K562 (cell line): Measurements from ENCODE around the gene SERTAD3. TPM values are rescaled to one million over a fixed set of nuclear protein-coding genes. Genes with fewer than 3 reads are reported as not detected.

ENCODE experiments used
- BACH1 ChIP-seq: fragments of 200-800 bp; sonication (Bioruptor generic); IDR thresholded peaks from 2 replicates; pipeline ENCODE4 v1.6.1; 2016; ENCODE audit warnings: missing genetic modification characterization, missing compliant biosample characterization
- BDP1 ChIP-seq: IDR thresholded peaks from 3 replicates; pipeline ENCODE4 v1.6.1; 2011; ENCODE audit not compliant: insufficient read length, insufficient read depth
- BMI1 ChIP-seq: fragments of 150-350 bp; IDR thresholded peaks from 2 replicates; pipeline ENCODE4 v1.6.1; 2014; ENCODE audit warnings: low read length
- CBX3 ChIP-seq, 2 experiments: IDR thresholded peaks; 1 replicate in 1 of 2; 2 replicates in 1 of 2; pipeline ENCODE4 v1.6.1; 2012; ENCODE audit warnings: inconsistent platforms in 2 of 2, low read length in 2 of 2, borderline replicate concordance in 1 of 2, control low read depth in 1 of 2
- CEBPB ChIP-seq: fragments of 450-650 bp; IDR thresholded peaks from 2 replicates; pipeline ENCODE4 v1.6.1; 2016; ENCODE audit warnings: missing genetic modification characterization, missing compliant biosample characterization
- DDX20 ChIP-seq: fragments of 450-650 bp; IDR thresholded peaks from 2 replicates; pipeline ENCODE4 v1.6.1; 2016; ENCODE audit warnings: missing genetic modification characterization, low read depth, mild to moderate bottlenecking, missing compliant biosample characterization, moderate library complexity
- EHMT2 ChIP-seq: fragments of 450-650 bp; IDR thresholded peaks from 2 replicates; pipeline ENCODE4 v1.6.1; 2018; ENCODE audit warnings: antibody characterized with exemption
- GTF2E2 ChIP-seq: fragments of 200-800 bp; sonication (Bioruptor generic); IDR thresholded peaks from 2 replicates; pipeline ENCODE4 v1.6.1; 2016; ENCODE audit warnings: missing genetic modification characterization, missing compliant biosample characterization
- HMG20A ChIP-seq: fragments of 450-650 bp; formaldehyde crosslinking; conservative IDR thresholded peaks from 2 replicates; pipeline ENCODE4 v1.4.0; 2020; ENCODE audit warnings: mild to moderate bottlenecking, mixed read lengths
- HSF4 ChIP-seq: fragments of 250-450 bp; sonication (Bioruptor Pico); IDR thresholded peaks from 2 replicates; pipeline ENCODE4 v2.1.2; 2022; ENCODE audit warnings: mild to moderate bottlenecking, moderate library complexity, borderline replicate concordance
- JUND ChIP-seq, 2 experiments: IDR thresholded peaks; 2 replicates in 1 of 2; 3 replicates in 1 of 2; pipeline ENCODE4 v1.6.1; 2011; ENCODE audit warnings: borderline replicate concordance in 2 of 2, low read depth in 2 of 2, low read length in 2 of 2, improper control_type of control experiment in 1 of 2, missing biosample characterization in 1 of 2, missing genetic modification characterization in 1 of 2, missing genetic modification reagents in 1 of 2
- MEIS2 ChIP-seq: fragments of 450-650 bp; IDR thresholded peaks from 2 replicates; pipeline ENCODE4 v1.6.1; 2014; ENCODE audit warnings: mild to moderate bottlenecking; ENCODE audit not compliant: partially characterized antibody
- MLX ChIP-seq, 2 experiments: fragments of 450-650 bp in 1 of 2; sonication (generic) in 1 of 2; formaldehyde crosslinking; conservative IDR thresholded peaks; 2 replicates each; pipeline versions ENCODE4 v1.4.0 to v1.8.1; 2020 to 2022; ENCODE audit warnings: mild to moderate bottlenecking in 1 of 2, missing genetic modification reagents in 1 of 2
- MTA3 ChIP-seq: fragments of 450-650 bp; formaldehyde crosslinking; IDR thresholded peaks from 2 replicates; pipeline ENCODE4 v1.6.1; 2017; ENCODE audit warnings: mild to moderate bottlenecking, borderline replicate concordance
- MYC ChIP-seq, 2 experiments: fragments of 250-450 bp in 1 of 2; sonication (Bioruptor Pico) in 1 of 2; IDR thresholded peaks; 2 replicates each; pipeline versions ENCODE4 v1.5.1 to v1.6.1; 2012 to 2021; ENCODE audit warnings: low read depth in 2 of 2, borderline replicate concordance in 1 of 2, improper control_type of control experiment in 1 of 2, low read length in 1 of 2, mild to moderate bottlenecking in 1 of 2, moderate library complexity in 1 of 2
- NCOA1 ChIP-seq: fragments of 450-650 bp; IDR thresholded peaks from 2 replicates; pipeline ENCODE4 v1.6.1; 2016; ENCODE audit warnings: low read depth
- NFIX ChIP-seq: fragments of 250-450 bp; sonication (Bioruptor Pico); IDR thresholded peaks from 2 replicates; pipeline ENCODE4 v1.4.0; 2020; ENCODE audit warnings: low read depth, mild to moderate bottlenecking, moderate library complexity
- PHB2 ChIP-seq: fragments of 450-650 bp; IDR thresholded peaks from 2 replicates; pipeline ENCODE4 v1.6.1; 2017; ENCODE audit warnings: low read depth
- POLR2G ChIP-seq: fragments of 200-400 bp; formaldehyde crosslinking; IDR thresholded peaks from 2 replicates; pipeline ENCODE4 v1.6.1; 2017; ENCODE audit warnings: low read depth, mild to moderate bottlenecking, antibody characterized with exemption, low read length, moderate library complexity
- PTTG1 ChIP-seq: fragments of 450-650 bp; IDR thresholded peaks from 2 replicates; pipeline ENCODE4 v1.6.1; 2016; ENCODE audit warnings: low read depth, mild to moderate bottlenecking, missing genetic modification characterization, missing compliant biosample characterization
- SMAD4 ChIP-seq: fragments of 250-450 bp; sonication (Bioruptor Pico); conservative IDR thresholded peaks from 2 replicates; pipeline ENCODE4 v1.8.0; 2021; ENCODE audit warnings: inconsistent platforms, mild to moderate bottlenecking, moderate library complexity
- SNAPC5 ChIP-seq: fragments of 250-450 bp; sonication (Bioruptor Pico); IDR thresholded peaks from 2 replicates; pipeline ENCODE4 v1.8.0; 2021; ENCODE audit warnings: moderate library complexity, mild to moderate bottlenecking, inconsistent platforms
- SRSF9 ChIP-seq: fragments of 200-400 bp; formaldehyde crosslinking; IDR thresholded peaks from 2 replicates; pipeline ENCODE4 v1.6.1; 2017; ENCODE audit warnings: low read depth, low read length, borderline replicate concordance
- U2AF1 ChIP-seq: fragments of 200-400 bp; formaldehyde crosslinking; optimal IDR thresholded peaks from 2 replicates; pipeline ENCODE3; 2017; ENCODE audit warnings: mild to moderate bottlenecking, low read depth, low read length, moderate library complexity
- ZNF12 ChIP-seq: sonication (generic); formaldehyde crosslinking; IDR thresholded peaks from 2 replicates; pipeline ENCODE4 v1.4.0; 2020; ENCODE audit warnings: mild to moderate bottlenecking, missing genetic modification reagents
- ZNF121 ChIP-seq: sonication (generic); formaldehyde crosslinking; conservative IDR thresholded peaks from 2 replicates; pipeline ENCODE4 v1.8.0; 2022; ENCODE audit warnings: missing genetic modification reagents
- ZNF311 ChIP-seq: fragments of 250-450 bp; sonication (Bioruptor Pico); IDR thresholded peaks from 2 replicates; pipeline ENCODE4 v1.4.0; 2020; ENCODE audit warnings: mild to moderate bottlenecking, moderate library complexity
- ZNF583 ChIP-seq: fragments of 250-450 bp; sonication (Bioruptor Pico); IDR thresholded peaks from 2 replicates; pipeline ENCODE4 v1.4.0; 2020
- ZNF717 ChIP-seq: fragments of 250-450 bp; sonication (Bioruptor Pico); IDR thresholded peaks from 2 replicates; pipeline ENCODE4 v1.5.0; 2021
- polyA plus RNA-seq, 8 experiments: library from polyadenylated mRNA; depleted of rRNA in 4 of 8; stranded (reverse) in 5 of 8; unstranded in 3 of 8; fragments of >200 nt; fragmentation: Nextera tagmentation in 2 of 8; fragmentation: Illumina TruSeq in 1 of 8; extraction: Ambion mirVana in 2 of 8; extraction: Trizol in 1 of 8; gene quantifications; 2 replicates each; pipeline versions ENCODE4 v1.2.1 to v1.2.3, GENCODE V29; 2011 to 2014; ENCODE audit warnings: inconsistent platforms in 1 of 8, missing spikeins in 1 of 8
- total RNA-seq, 7 experiments: library from RNA; depleted of rRNA in 6 of 7; stranded (reverse); fragments of >200 nt in 6 of 7; fragmentation: Illumina TruSeq in 2 of 7; extraction: Trizol in 2 of 7; gene quantifications; 2 replicates each; pipeline versions ENCODE4 v1.2.1 to v1.2.3, GENCODE V29; 2011 to 2021; ENCODE audit warnings: low replicate concordance in 1 of 7

Gene SERTAD3
- total and polyA plus RNA-seq, 9 of the 15 experiments (the other 6 are each of a cell fraction or from before 2014, with no cell fraction given) = 5.4 to 28.9 (median 17.5) TPM

GRCh38 chr19:40403262-40403984, 40.7 kb downstream of the SERTAD3 start (continued):
- TF ChIP-seq ZNF583 (no peak), SMAD4 (CRISPR knock-in tag) (0 out of 2 replicates have a peak, but pooled peaks have one; percentile 55), ZNF12 (CRISPR knock-in tag) (peak; percentile 58; the same call in 1 of the 2 replicates), JUND (IDR thresholded peaks at IDR 0.05; ENCODE audit: borderline replicate concordance, low read depth, low read length) (no peak), JUND (tag; IDR thresholded peaks at IDR 0.05; ENCODE audit: borderline replicate concordance, low read depth, low read length) (0 out of 3 replicates have a peak, but pooled peaks have one; percentile 16), NCOA1 (no peak), ZNF121 (CRISPR knock-in tag) (no peak), BMI1 (no peak), DDX20 (tag) (no peak), EHMT2 (no peak), NFIX (CRISPR knock-in tag) (no peak), PHB2 (no peak), ZNF717 (no peak), GTF2E2 (peak; percentile 60; the same call in 1 of the 2 replicates), MTA3 (peak; percentile 27; the same call in 1 of the 2 replicates), SRSF9 (no peak), U2AF1 (no peak), ZNF311 (CRISPR knock-in tag) (no peak), POLR2G (peak; percentile 40; the same call in 1 of the 2 replicates), MEIS2 (no peak), PTTG1 (no peak), MLX (CRISPR knock-in tag; conservative IDR thresholded peaks at IDR 0.05) (no peak), HMG20A (CRISPR knock-in tag) (no peak), SNAPC5 (CRISPR knock-in tag) (no peak), BACH1 (tag) (no peak), MYC (IDR thresholded peaks at IDR 0.05; ENCODE audit: low read depth, low read length) (no peak), MYC (CRISPR knock-in tag; IDR thresholded peaks at IDR 0.05; ENCODE audit: borderline replicate concordance, low read depth) (no peak), CBX3 (IDR thresholded peaks at IDR 0.05; ENCODE audit: borderline replicate concordance in 1 of 2, low read length in 2 of 2) (peak in 1 of 2 experiments; percentile 72; a peak in 1 of 3 replicates), CEBPB (tag) (no peak), BDP1 (no peak), HSF4 (CRISPR knock-in tag) (no peak)
